H9 (cell line): ENCODE results near the gene ITPKC. TPM values are rescaled to one million over a fixed set of nuclear protein-coding genes. Genes with fewer than 3 reads are reported as not detected.

ENCODE experiments used
- DNase-seq: peaks from one replicate; pipeline ENCODE4 v3.0.0-alpha.2; 2017
- H2AFZ ChIP-seq: one replicate; pipeline ENCODE4 v1.6.1; 2013; ENCODE audit warnings: mild to moderate bottlenecking, low read length, control low read depth, moderate library complexity
- H2AK5ac ChIP-seq: 2 replicates; pipeline ENCODE4 v1.6.1; 2013; ENCODE audit warnings: low read length, control low read depth, mixed read lengths; ENCODE audit not compliant: insufficient read length
- H2BK120ac ChIP-seq: one replicate; pipeline ENCODE4 v1.6.1; 2013; ENCODE audit warnings: low read depth, mild to moderate bottlenecking, low read length, control low read depth, inconsistent platforms; ENCODE audit not compliant: poor library complexity, severe bottlenecking
- H2BK12ac ChIP-seq: 2 replicates; pipeline ENCODE4 v1.6.1; 2013; ENCODE audit warnings: low read length, control low read depth, mixed read lengths, low read depth; ENCODE audit not compliant: insufficient read length
- H2BK15ac ChIP-seq: 2 replicates; pipeline ENCODE4 v1.6.1; 2013; ENCODE audit warnings: low read depth, low read length, control low read depth
- H2BK20ac ChIP-seq: one replicate; pipeline ENCODE4 v1.6.1; 2013; ENCODE audit warnings: low read depth, mild to moderate bottlenecking, low read length, control low read depth, inconsistent platforms; ENCODE audit not compliant: poor library complexity, severe bottlenecking
- H2BK5ac ChIP-seq: 2 replicates; pipeline ENCODE4 v1.6.1; 2013; ENCODE audit warnings: low read length, control low read depth, mixed read lengths; ENCODE audit not compliant: insufficient read length
- H3K14ac ChIP-seq: 2 replicates; pipeline ENCODE4 v1.6.1; 2013; ENCODE audit warnings: low read length, control low read depth; ENCODE audit not compliant: insufficient read depth
- H3K18ac ChIP-seq: 2 replicates; pipeline ENCODE4 v1.6.1; 2013; ENCODE audit warnings: low read depth, mild to moderate bottlenecking, mixed read lengths, low read length, control low read depth; ENCODE audit not compliant: insufficient read length
- H3K23ac ChIP-seq: 2 replicates; pipeline ENCODE4 v1.6.1; 2013; ENCODE audit warnings: low read length, control low read depth, mixed read lengths, low read depth; ENCODE audit not compliant: insufficient read length
- H3K23me2 ChIP-seq: 2 replicates; pipeline ENCODE4 v1.6.1; 2013; ENCODE audit warnings: low read depth, mild to moderate bottlenecking, mixed read lengths, low read length, control low read depth; ENCODE audit not compliant: insufficient read length, poor library complexity, severe bottlenecking
- H3K27ac ChIP-seq: 2 replicates; pipeline ENCODE4 v1.5.1; 2013; ENCODE audit warnings: low read length, control low read depth, mixed read lengths, low read depth; ENCODE audit not compliant: insufficient read length
- H3K27me3 ChIP-seq: 2 replicates; pipeline ENCODE4 v1.6.1; 2013; ENCODE audit warnings: low read length, control low read depth, inconsistent platforms; ENCODE audit not compliant: insufficient read depth
- H3K4ac ChIP-seq: 2 replicates; pipeline ENCODE4 v1.6.1; 2013; ENCODE audit warnings: low read depth, mild to moderate bottlenecking, control low read depth, inconsistent platforms, low read length, moderate library complexity
- H3K4me1 ChIP-seq: 2 replicates; pipeline ENCODE4 v1.6.1; 2013; ENCODE audit warnings: low read length, control low read depth, inconsistent platforms; ENCODE audit not compliant: insufficient read depth
- H3K4me2 ChIP-seq: 2 replicates; pipeline ENCODE4 v1.6.1; 2013; ENCODE audit warnings: low read length, control low read depth, mixed read lengths; ENCODE audit not compliant: insufficient read length, insufficient read depth
- H3K56ac ChIP-seq: 2 replicates; pipeline ENCODE4 v1.6.1; 2013; ENCODE audit warnings: low read depth, mild to moderate bottlenecking, mixed read lengths, low read length, control low read depth; ENCODE audit not compliant: insufficient read length
- H3K79me1 ChIP-seq: 2 replicates; pipeline ENCODE4 v1.6.1; 2013; ENCODE audit warnings: low read depth, mild to moderate bottlenecking, moderate library complexity, low read length, control low read depth, inconsistent platforms; ENCODE audit not compliant: insufficient read depth, poor library complexity, severe bottlenecking
- H3K79me2 ChIP-seq: 2 replicates; pipeline ENCODE4 v1.6.1; 2013; ENCODE audit warnings: low read length, control low read depth, inconsistent platforms; ENCODE audit not compliant: insufficient read depth
- H3K9ac ChIP-seq: 2 replicates; pipeline ENCODE4 v1.6.1; 2013; ENCODE audit warnings: low read length, control low read depth, mixed read lengths; ENCODE audit not compliant: insufficient read length; ENCODE audit errors: extremely low read depth
- H3K9me3 ChIP-seq: one replicate; pipeline ENCODE4 v1.6.1; 2013; ENCODE audit warnings: low read depth, low read length, inconsistent platforms; ENCODE audit not compliant: control insufficient read depth
- H3T11ph ChIP-seq: one replicate; pipeline ENCODE4 v1.6.1; 2013; ENCODE audit warnings: mild to moderate bottlenecking, low read length, control low read depth, inconsistent platforms
- H4K20me1 ChIP-seq: one replicate; pipeline ENCODE4 v1.6.1; 2013; ENCODE audit not compliant: control insufficient read depth, insufficient read length, insufficient read depth
- H4K5ac ChIP-seq: 2 replicates; pipeline ENCODE4 v1.6.1; 2013; ENCODE audit warnings: low read depth, mild to moderate bottlenecking, mixed read lengths, low read length, control low read depth; ENCODE audit not compliant: insufficient read length
- H4K8ac ChIP-seq: replicated peaks from 2 replicates; pipeline ENCODE4 v1.6.1; 2013; ENCODE audit warnings: low read length, control low read depth, mixed read lengths, low read depth; ENCODE audit not compliant: insufficient read length
- H4K91ac ChIP-seq: 2 replicates; pipeline ENCODE4 v1.6.1; 2013; ENCODE audit warnings: low read depth, mild to moderate bottlenecking, moderate library complexity, mixed read lengths, low read length, control low read depth; ENCODE audit not compliant: insufficient read length
- H3K27ac Mint-ChIP-seq, 3 experiments: 2 replicates in 2 of 3; 3 replicates in 1 of 3; pipeline ENCODE4 v1.8.0; 2020 to 2021; ENCODE audit warnings: mixed read lengths in 3 of 3, mild to moderate bottlenecking in 1 of 3, moderate library complexity in 1 of 3
- H3K27me3 Mint-ChIP-seq: 2 replicates; pipeline ENCODE4 v1.8.0; 2021; ENCODE audit warnings: low read depth, mild to moderate bottlenecking, moderate library complexity, mixed read lengths
- H3K36me3 Mint-ChIP-seq, 3 experiments: 2 replicates in 2 of 3; 3 replicates in 1 of 3; pipeline ENCODE4 v1.8.0; 2020 to 2021; ENCODE audit warnings: low read depth in 3 of 3, mixed read lengths in 3 of 3; ENCODE audit not compliant: insufficient read depth in 1 of 3
- H3K4me1 Mint-ChIP-seq, 2 experiments: 2 replicates each; pipeline ENCODE4 v1.8.0; 2020; ENCODE audit warnings: mixed read lengths in 2 of 2
- H3K4me3 Mint-ChIP-seq, 2 experiments: 2 replicates in 1 of 2; 3 replicates in 1 of 2; pipeline ENCODE4 v1.8.0; 2020 to 2021; ENCODE audit warnings: mild to moderate bottlenecking in 2 of 2, mixed read lengths in 2 of 2, moderate library complexity in 1 of 2
- H3K9me3 Mint-ChIP-seq, 2 experiments: 2 replicates in 1 of 2; 3 replicates in 1 of 2; pipeline ENCODE4 v1.8.0; 2020; ENCODE audit warnings: mild to moderate bottlenecking in 2 of 2, mixed read lengths in 2 of 2, moderate library complexity in 1 of 2
- WGBS: extraction: QIAGEN DNeasy Blood & Tissue Kit; methylation state at CpG from one replicate; pipeline ENCODE4 v1.1.7; 2013; ENCODE audit warnings: missing lambda C conversion rate, low lambda C conversion rate, mixed read lengths; ENCODE audit not compliant: insufficient read length; ENCODE audit errors: extremely low coverage; 5-methylcytosine and 5-hydroxymethylcytosine counted together
- total RNA-seq: library from RNA; stranded (reverse); gene quantifications from 2 replicates; pipeline ENCODE4 v1.2.1, GENCODE V29; 2021
- TF ChIP-seq, protein P1 (sequence below): fragments of 200-600 bp; sonication (generic); conservative IDR thresholded peaks from 3 replicates; pipeline ENCODE4 v1.8.0; 2021; ENCODE audit warnings: antibody characterized with exemption, mild to moderate bottlenecking

ITPKC gene
- total RNA-seq, 1 experiment from 2014 or later: 11.2 TPM

DNA sequence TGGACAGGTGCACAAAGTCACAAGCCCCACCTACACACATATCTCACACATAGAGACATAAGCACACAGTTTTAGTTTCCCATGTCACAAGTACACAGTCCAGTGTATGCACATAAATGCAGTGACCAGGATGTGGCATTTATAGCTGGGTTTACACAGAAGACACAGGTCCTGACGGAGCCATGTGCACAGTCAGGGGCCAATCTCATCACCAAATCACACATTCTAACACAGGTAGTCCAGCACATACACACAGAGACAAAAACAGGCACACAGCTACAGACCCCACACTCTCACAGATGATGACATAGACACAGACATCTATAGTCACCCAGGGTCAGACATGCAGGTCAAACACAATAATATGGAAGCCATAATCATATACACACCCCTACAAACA is 28.6 kb upstream of the ITPKC start:
- no peak overlapping the region for H2AFZ ChIP-seq
- peaks cover 9% of the 10 kb centered on the region for H4K20me1 ChIP-seq
- H3K4me2 ChIP-seq: no peak overlapping the region
- H3K14ac ChIP-seq: no peak overlapping the region
- H3K23me2 ChIP-seq: peaks cover 15% of the 10 kb centered on the region
- no peak overlapping the region for H2BK12ac ChIP-seq
- H2BK5ac ChIP-seq: no peak overlapping the region
- H2AK5ac ChIP-seq: no peak overlapping the region
- H4K91ac ChIP-seq: no peak overlapping the region
- H2BK20ac ChIP-seq: no peak overlapping the region
- no peak overlapping the region for H4K8ac ChIP-seq
- no peak overlapping the region for H3K4ac ChIP-seq
- no peak overlapping the region for H4K5ac ChIP-seq
- no peak overlapping the region for H3T11ph ChIP-seq
- H3K4me1 ChIP-seq: no peaks in the 10 kb centered on the region
- H3K27ac ChIP-seq: no peak overlapping the region
- Mint-ChIP-seq H3K36me3 (peaks cover 17 to 35% (median 29%) of the 10 kb centered on the region in 3 experiments), H3K4me3 (no peak overlapping the region), H3K4me1 (peaks cover 7 to 9% of the 10 kb centered on the region in 2 experiments), H3K27me3 (no peaks in the 10 kb centered on the region; the same call in 1 of the 2 replicates), H3K27ac (no peak overlapping the region), H3K9me3 (no peaks in the 10 kb centered on the region)
- H2BK120ac ChIP-seq: no peak overlapping the region
- H3K18ac ChIP-seq: no peak overlapping the region
- no peak overlapping the region for H3K23ac ChIP-seq
- no peak overlapping the region for H3K56ac ChIP-seq
- no peak overlapping the region for H2BK15ac ChIP-seq
- TF ChIP-seq, protein P1, sequence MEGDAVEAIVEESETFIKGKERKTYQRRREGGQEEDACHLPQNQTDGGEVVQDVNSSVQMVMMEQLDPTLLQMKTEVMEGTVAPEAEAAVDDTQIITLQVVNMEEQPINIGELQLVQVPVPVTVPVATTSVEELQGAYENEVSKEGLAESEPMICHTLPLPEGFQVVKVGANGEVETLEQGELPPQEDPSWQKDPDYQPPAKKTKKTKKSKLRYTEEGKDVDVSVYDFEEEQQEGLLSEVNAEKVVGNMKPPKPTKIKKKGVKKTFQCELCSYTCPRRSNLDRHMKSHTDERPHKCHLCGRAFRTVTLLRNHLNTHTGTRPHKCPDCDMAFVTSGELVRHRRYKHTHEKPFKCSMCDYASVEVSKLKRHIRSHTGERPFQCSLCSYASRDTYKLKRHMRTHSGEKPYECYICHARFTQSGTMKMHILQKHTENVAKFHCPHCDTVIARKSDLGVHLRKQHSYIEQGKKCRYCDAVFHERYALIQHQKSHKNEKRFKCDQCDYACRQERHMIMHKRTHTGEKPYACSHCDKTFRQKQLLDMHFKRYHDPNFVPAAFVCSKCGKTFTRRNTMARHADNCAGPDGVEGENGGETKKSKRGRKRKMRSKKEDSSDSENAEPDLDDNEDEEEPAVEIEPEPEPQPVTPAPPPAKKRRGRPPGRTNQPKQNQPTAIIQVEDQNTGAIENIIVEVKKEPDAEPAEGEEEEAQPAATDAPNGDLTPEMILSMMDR: no peak
- H3K79me2 ChIP-seq: no peaks in the 10 kb centered on the region
- H3K79me1 ChIP-seq: no peaks in the 10 kb centered on the region
- WGBS: no CpG with 5 or more reads among the region's 1 CpG
- no peaks in the 10 kb centered on the region for H3K9me3 ChIP-seq
- no peak overlapping the region for H3K9ac ChIP-seq
- no peak for DNase-seq
- no peaks in the 10 kb centered on the region for H3K27me3 ChIP-seq
